Erythroblast (primary cell): ENCODE data around the gene E2F4.
A peak's percentile ranks its signal among the peaks of the same experiment; 100 is the strongest.

Source experiments
- DNase-seq, 2 experiments: peaks; one replicate each; lab custom pipeline; 2025; lab: John Stamatoyannopoulos, UW
- GATA1 ChIP-seq: IDR thresholded peaks from 2 replicates; pipeline ENCODE4 v1.6.1; 2011; ENCODE audit warnings: low read depth, mild to moderate bottlenecking, control low read depth, low read length, moderate library complexity
- POLR2A ChIP-seq: IDR thresholded peaks from 2 replicates; pipeline ENCODE4 v1.6.1; 2011; ENCODE audit warnings: mild to moderate bottlenecking, low read length

E2F4 gene

DNA sequence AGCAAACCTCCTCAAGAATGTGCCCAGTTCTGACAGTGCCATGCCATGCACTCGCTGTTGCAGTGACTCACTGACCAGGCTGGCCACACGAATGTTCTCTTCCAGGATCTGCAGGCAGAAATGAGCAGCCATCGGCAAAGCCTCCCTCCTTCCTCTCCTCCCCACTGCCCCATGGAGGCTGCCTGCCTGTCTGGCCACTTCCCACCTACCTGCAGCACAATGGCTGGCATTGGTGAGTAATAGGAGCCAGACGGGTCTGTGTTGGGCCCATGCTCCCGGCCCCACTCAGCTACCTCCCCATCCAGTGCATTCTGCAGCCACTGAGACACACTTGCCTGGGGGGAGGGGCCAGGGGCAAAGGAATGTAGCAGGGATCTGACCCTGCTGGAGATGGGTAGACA lies 5.4 kb upstream of the E2F4 start:
- DNase-seq = no peak
- TF ChIP-seq GATA1 (no peak), POLR2A (no peak)

DNA sequence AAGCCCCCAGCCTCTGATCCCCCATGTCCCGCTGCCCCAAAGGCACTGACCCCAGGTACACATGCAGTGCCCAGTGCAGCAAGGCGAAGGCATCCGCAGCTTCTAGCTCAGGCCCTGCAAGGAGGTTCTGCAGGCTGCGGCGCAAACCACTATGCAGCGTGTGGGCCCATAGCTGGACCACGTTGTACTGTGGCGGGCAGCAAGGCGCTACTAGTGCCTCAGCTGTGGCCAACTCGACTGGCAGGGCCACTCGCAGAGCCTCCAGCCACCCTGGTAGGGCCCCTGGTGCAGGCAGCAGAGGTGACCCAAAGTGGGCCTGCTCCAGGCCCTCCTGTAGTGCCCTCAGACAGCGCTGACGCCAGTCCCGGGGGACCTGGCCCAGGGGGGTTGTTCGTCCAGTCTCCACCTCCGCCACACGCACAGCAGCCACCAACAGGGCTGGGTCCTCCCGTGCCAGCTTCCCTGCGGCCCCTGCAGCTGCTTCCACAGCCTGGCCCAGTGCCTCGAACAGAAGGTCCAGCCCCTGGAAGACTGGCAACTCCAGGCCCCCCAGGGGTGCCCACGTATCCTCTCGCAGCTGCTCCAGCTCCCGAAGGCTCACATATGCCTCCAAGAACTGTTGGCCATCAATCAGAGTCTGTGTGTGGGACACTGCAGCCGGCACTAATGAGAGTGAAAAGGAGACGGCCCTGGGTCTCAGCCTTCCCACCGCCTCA lies 4.6 kb upstream of the E2F4 start:
- TF ChIP-seq POLR2A (no peak), GATA1 (no peak)
- no peak for DNase-seq

DNA sequence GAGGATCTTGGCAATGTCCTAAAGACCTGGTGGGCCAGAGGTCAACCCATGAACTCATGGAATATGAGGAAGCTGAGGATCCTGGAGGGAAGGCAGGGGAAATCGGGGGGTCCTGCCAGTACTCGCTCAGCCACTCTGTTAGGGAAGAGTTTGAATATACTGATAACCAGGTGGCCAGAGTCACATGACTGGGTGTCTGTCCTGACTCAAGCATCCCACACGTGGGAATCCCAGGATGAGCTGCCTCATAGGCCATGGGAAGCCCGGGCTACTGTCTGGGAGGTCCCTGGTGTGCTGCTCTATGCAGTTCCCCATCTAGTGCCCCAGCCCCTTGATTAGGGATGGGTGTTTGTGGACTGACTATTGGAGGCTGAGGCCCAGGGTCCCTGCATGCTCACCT lies 3.6 kb upstream of the E2F4 start:
- no peak for DNase-seq
- no peak for TF ChIP-seq POLR2A
- no peak for TF ChIP-seq GATA1

- no peak for TF ChIP-seq GATA1
- TF ChIP-seq POLR2A = no peak
- no peak for DNase-seq
Measured at GRCh38 chr16:67188798-67189197, 3.2 kb upstream of the E2F4 start.

- TF ChIP-seq POLR2A = no peak
- no peak for TF ChIP-seq GATA1
- no peak for DNase-seq
Measured at GRCh38 chr16:67190041-67190440, 1.9 kb upstream of the E2F4 start, which contains the start of gene EXOC3L1. TSS of gene EXOC3L1 (minus strand) at chr16:67190136. CDS start at chr16:67189676, 460 bp downstream.

- DNase-seq = peak; percentile 76
- TF ChIP-seq POLR2A (peak; percentile 52), GATA1 (no peak)
Measured at GRCh38 chr16:67190448-67191399, 1.2 kb upstream of the E2F4 start.

DNA sequence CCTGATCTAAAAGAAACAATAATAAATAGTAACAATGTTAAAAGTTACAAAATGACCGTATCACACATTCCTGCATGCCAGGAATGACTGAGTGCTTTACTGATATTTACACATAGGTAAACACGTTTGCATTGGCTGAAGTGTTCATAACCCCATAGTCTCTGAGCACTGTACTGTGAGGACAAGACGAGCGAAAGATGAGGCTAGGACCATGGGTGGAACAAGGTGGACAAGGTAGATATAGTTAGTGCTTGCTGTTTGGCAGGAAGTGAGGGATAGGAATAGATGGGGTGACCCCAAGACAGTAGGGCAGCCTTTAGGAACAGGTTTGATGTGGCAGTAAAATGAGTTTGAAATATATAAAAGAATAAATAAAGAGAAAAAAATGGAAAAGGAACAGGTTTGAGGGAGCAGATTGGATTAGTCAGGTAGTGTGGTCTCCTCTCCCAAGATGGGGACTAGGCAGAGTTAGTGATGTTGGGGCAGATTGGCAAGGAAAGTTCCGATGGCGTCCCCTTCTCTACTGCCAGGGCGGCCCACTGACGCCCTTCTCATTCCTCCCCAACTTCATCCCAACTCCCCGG lies 452 bp upstream of the E2F4 start:
- peak in 1 of 2 experiments; percentile 39 for DNase-seq
- TF ChIP-seq GATA1 (no peak), POLR2A (no peak)

DNA sequence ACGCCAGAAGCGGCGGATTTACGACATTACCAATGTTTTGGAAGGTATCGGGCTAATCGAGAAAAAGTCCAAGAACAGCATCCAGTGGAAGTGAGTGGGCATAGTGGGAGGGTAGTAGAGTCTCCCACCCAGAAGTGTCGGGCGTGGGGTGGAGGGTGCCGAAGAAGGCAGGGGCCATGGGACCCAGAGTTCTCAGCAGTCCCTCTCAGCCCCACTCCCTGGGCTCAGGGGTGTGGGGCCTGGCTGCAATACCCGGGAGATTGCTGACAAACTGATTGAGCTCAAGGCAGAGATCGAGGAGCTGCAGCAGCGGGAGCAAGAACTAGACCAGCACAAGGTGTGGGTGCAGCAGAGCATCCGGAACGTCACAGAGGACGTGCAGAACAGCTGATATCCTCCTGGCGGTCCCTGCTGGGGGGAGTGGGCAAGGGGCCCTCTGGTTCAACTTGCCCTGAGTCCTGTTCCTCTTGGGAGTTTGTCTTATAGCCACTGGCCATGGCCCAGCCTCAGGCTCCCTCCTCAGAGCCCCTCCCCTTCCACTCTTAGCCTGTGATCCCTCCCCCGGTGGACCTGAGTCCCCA lies 916 bp downstream of the E2F4 start:
- peak; percentile 62 to 64 for DNase-seq

GRCh38 chr16:67193536-67193935 lies 1.6 kb downstream of the E2F4 start:
- TF ChIP-seq GATA1 (no peak), POLR2A (no peak)

More for the DNA sequence above, 916 bp downstream of the E2F4 start:
- TF ChIP-seq GATA1 (no peak), POLR2A (no peak)

GRCh38 chr16:67194260-67194659 lies 2.3 kb downstream of the E2F4 start:
- TF ChIP-seq GATA1 = no peak
- peak; percentile 85 for TF ChIP-seq POLR2A
- DNase-seq = peak; percentile 89 to 93

More at GRCh38 chr16:67193536-67193935, 1.6 kb downstream of the E2F4 start:
- DNase-seq = peak in 1 of 2 experiments; percentile 44

DNA sequence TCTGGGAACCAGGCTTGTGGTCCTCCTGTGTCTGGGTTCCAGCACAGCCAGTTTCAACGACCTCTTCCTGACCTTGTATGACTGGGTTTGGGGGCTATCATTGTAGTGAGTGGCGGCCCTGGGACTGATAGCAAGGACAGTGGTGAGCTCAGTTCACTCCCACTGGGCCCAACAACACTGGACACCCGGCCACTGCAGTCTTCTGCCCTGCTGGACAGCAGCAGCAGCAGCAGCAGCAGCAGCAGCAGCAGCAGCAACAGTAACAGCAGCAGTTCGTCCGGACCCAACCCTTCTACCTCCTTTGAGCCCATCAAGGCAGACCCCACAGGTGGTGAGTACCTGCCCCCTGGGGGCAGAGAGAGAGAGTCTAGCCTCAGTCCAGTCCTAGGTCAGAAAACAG lies 3.7 kb downstream of the E2F4 start:
- TF ChIP-seq GATA1 (no peak), POLR2A (no peak)
- no peak for DNase-seq

GRCh38 chr16:67196881-67197280 lies 4.9 kb downstream of the E2F4 start:
- TF ChIP-seq GATA1 (no peak), POLR2A (peak; percentile 34)

DNA sequence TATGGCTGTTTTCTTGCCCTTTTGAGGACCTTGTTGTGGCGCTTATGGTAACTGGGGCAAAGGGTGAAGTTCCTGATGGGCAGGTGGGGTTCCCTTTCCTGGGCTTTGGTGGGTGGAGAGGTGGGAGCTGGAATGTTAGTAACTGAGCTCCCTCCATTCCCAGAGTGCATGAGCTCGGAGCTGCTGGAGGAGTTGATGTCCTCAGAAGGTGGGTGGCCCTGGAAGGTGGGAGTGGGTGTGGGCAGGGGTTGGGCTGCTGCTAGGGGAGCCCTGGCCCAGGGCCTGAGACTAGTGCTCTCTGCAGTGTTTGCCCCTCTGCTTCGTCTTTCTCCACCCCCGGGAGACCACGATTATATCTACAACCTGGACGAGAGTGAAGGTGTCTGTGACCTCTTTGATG lies 5.7 kb downstream of the E2F4 start:
- DNase-seq = no peak
- TF ChIP-seq GATA1 (no peak), POLR2A (no peak)

More at GRCh38 chr16:67196881-67197280, 4.9 kb downstream of the E2F4 start:
- DNase-seq = no peak

DNA sequence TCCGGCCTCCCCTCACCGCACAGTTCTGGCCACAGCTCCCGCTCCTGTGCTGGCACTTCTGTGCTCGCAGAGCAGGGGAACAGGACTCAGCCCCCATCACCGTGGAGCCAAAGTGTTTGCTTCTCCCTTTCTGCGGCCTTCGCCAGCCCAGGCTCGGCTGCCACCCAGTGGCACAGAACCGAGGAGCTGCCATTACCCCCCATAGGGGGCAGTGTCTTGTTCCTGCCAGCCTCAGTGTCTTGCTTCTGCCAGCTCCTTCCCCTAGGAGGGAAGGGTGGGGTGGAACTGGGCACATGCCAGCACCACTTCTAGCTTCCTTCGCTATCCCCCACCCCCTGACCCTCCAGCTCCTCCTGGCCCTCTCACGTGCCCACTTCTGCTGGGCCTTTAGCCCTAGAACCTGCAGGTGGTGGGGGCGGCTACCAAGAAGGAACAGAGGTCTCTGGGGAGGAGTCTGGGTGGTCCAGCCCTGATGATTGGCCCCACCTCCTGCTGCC lies 6.3 kb downstream of the E2F4 start:
- TF ChIP-seq GATA1 (no peak), POLR2A (peak; percentile 37)

More for the DNA sequence above, 6.3 kb downstream of the E2F4 start:
- no peak for DNase-seq
